ENCODE measurements around the gene REEP5. TPM values are rescaled to one million over a fixed set of nuclear protein-coding genes. Genes with fewer than 3 reads are reported as not detected.
A peak's percentile ranks its signal among the peaks of the same experiment; 100 is the strongest.

The REEP5 gene
- total and polyA plus RNA-seq, 2 of the 13 experiments (the other 11 are each of a cell fraction or from before 2014, with no cell fraction given), result 49.4 to 239 TPM

DNA sequence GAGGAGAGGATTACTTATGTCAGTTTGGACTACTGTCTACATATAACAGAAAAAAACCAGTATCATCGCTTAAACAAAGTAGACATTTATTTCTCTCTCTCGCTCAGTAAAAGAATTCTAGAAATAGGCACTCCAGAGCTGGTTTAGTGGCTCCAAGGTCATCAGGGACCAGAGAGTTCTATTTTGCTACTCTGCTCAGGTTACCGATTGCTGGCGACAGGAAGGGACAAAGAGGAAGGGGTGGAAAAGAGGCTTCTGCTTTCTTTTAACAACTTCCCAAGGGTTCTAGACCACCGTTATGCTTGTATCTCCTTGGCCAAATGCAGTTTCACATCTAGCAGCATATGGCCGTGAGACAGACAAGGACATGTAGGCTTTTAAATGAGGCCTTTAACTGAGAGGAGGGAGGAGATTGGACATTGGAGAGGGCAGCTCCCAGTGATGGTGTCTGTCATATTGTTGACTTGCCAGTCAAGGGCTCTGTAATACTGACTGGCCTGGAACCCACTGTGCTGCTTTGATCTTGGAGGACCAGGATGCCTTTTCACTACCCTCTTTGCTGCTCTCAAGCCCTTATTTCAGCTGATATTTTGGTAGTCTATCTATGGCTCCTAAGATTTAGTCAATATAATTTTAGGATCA lies 39.0 kb upstream of the REEP5 start (continued):
- TF ChIP-seq ZNF230 (CRISPR knock-in tag; IDR thresholded peaks at IDR 0.05), result no peak
- TF ChIP-seq, protein P1, sequence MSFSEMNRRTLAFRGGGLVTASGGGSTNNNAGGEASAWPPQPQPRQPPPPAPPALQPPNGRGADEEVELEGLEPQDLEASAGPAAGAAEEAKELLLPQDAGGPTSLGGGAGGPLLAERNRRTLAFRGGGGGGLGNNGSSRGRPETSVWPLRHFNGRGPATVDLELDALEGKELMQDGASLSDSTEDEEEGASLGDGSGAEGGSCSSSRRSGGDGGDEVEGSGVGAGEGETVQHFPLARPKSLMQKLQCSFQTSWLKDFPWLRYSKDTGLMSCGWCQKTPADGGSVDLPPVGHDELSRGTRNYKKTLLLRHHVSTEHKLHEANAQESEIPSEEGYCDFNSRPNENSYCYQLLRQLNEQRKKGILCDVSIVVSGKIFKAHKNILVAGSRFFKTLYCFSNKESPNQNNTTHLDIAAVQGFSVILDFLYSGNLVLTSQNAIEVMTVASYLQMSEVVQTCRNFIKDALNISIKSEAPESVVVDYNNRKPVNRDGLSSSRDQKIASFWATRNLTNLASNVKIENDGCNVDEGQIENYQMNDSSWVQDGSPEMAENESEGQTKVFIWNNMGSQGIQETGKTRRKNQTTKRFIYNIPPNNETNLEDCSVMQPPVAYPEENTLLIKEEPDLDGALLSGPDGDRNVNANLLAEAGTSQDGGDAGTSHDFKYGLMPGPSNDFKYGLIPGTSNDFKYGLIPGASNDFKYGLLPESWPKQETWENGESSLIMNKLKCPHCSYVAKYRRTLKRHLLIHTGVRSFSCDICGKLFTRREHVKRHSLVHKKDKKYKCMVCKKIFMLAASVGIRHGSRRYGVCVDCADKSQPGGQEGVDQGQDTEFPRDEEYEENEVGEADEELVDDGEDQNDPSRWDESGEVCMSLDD (CRISPR knock-in tag; IDR thresholded peaks at IDR 0.05; ENCODE audit: borderline replicate concordance), result no peak
- TF ChIP-seq, protein P2, sequence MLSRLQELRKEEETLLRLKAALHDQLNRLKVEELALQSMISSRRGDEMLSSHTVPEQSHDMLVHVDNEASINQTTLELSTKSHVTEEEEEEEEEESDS (CRISPR knock-in tag; IDR thresholded peaks at IDR 0.05; ENCODE audit: borderline replicate concordance), result no peak
- TF ChIP-seq NFE2 (CRISPR knock-in tag; IDR thresholded peaks at IDR 0.05), result no peak
- no peak for TF ChIP-seq TGIF2 (CRISPR knock-in tag; IDR thresholded peaks at IDR 0.05)
- TF ChIP-seq FOXP1 (IDR thresholded peaks at IDR 0.05), result no peak
- peak; percentile 9; the same call in 1 of the 2 replicates for TF ChIP-seq FOXP1 (CRISPR knock-in tag; IDR thresholded peaks at IDR 0.05)
- TF ChIP-seq HNRNPUL1 (IDR thresholded peaks at IDR 0.05; ENCODE audit: low read depth, low read length), result no peak
- TF ChIP-seq RAD21 (CRISPR knock-in tag; IDR thresholded peaks at IDR 0.05), result no peak
- no peak for TF ChIP-seq SOX6 (IDR thresholded peaks at IDR 0.05)
- TF ChIP-seq SOX6 (CRISPR knock-in tag; IDR thresholded peaks at IDR 0.05), result peak; percentile 23; the same call in 1 of the 2 replicates
- TF ChIP-seq IKZF1 (IDR thresholded peaks at IDR 0.05), result no peak
- TF ChIP-seq, protein P3, sequence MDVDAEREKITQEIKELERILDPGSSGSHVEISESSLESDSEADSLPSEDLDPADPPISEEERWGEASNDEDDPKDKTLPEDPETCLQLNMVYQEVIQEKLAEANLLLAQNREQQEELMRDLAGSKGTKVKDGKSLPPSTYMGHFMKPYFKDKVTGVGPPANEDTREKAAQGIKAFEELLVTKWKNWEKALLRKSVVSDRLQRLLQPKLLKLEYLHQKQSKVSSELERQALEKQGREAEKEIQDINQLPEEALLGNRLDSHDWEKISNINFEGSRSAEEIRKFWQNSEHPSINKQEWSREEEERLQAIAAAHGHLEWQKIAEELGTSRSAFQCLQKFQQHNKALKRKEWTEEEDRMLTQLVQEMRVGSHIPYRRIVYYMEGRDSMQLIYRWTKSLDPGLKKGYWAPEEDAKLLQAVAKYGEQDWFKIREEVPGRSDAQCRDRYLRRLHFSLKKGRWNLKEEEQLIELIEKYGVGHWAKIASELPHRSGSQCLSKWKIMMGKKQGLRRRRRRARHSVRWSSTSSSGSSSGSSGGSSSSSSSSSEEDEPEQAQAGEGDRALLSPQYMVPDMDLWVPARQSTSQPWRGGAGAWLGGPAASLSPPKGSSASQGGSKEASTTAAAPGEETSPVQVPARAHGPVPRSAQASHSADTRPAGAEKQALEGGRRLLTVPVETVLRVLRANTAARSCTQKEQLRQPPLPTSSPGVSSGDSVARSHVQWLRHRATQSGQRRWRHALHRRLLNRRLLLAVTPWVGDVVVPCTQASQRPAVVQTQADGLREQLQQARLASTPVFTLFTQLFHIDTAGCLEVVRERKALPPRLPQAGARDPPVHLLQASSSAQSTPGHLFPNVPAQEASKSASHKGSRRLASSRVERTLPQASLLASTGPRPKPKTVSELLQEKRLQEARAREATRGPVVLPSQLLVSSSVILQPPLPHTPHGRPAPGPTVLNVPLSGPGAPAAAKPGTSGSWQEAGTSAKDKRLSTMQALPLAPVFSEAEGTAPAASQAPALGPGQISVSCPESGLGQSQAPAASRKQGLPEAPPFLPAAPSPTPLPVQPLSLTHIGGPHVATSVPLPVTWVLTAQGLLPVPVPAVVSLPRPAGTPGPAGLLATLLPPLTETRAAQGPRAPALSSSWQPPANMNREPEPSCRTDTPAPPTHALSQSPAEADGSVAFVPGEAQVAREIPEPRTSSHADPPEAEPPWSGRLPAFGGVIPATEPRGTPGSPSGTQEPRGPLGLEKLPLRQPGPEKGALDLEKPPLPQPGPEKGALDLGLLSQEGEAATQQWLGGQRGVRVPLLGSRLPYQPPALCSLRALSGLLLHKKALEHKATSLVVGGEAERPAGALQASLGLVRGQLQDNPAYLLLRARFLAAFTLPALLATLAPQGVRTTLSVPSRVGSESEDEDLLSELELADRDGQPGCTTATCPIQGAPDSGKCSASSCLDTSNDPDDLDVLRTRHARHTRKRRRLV (CRISPR knock-in tag; IDR thresholded peaks at IDR 0.05), result no peak
- TF ChIP-seq ZFP62 (CRISPR knock-in tag; IDR thresholded peaks at IDR 0.05), result no peak
- no peak for TF ChIP-seq KMT2B (CRISPR knock-in tag; IDR thresholded peaks at IDR 0.05)
- TF ChIP-seq ETV6 (CRISPR knock-in tag; conservative IDR thresholded peaks at IDR 0.05), result no peak
- 0 out of 2 replicates have a peak, but pooled peaks have one; percentile 40 for TF ChIP-seq SIX4 (CRISPR knock-in tag; IDR thresholded peaks at IDR 0.05)
- TF ChIP-seq ZNF317 (CRISPR knock-in tag; IDR thresholded peaks at IDR 0.05), result peak; percentile 93
- no peak for TF ChIP-seq ATF6 (CRISPR knock-in tag; conservative IDR thresholded peaks at IDR 0.05)
- TF ChIP-seq SAP130 (CRISPR knock-in tag; IDR thresholded peaks at IDR 0.05; ENCODE audit: low read depth), result peak; percentile 45
- no peak for TF ChIP-seq HIVEP1 (CRISPR knock-in tag; IDR thresholded peaks at IDR 0.05)
- TF ChIP-seq ZNF326 (CRISPR knock-in tag; IDR thresholded peaks at IDR 0.05; ENCODE audit: borderline replicate concordance), result no peak
- no peak for TF ChIP-seq TBX2 (CRISPR knock-in tag; IDR thresholded peaks at IDR 0.05; ENCODE audit: borderline replicate concordance)
- TF ChIP-seq ZNF782 (CRISPR knock-in tag; IDR thresholded peaks at IDR 0.05; ENCODE audit: borderline replicate concordance), result no peak
